CD4-positive, alpha-beta T cell treated with Interleukin-17A for 4 hours (primary cell): ENCODE measurements around the gene BMPR1B.

Experiments used
- DNase-seq: peaks from one replicate; pipeline ENCODE4 v3.0.0-alpha.2; 2020; ENCODE audit warnings: mixed read lengths

The BMPR1B gene

GRCh38 chr4:94968493-94968892, 210.7 kb downstream of the BMPR1B start:
- no peak for DNase-seq

- no peak for DNase-seq
These were observed 212.9 kb downstream of the BMPR1B start for GRCh38 chr4:94970650-94971049.

DNA sequence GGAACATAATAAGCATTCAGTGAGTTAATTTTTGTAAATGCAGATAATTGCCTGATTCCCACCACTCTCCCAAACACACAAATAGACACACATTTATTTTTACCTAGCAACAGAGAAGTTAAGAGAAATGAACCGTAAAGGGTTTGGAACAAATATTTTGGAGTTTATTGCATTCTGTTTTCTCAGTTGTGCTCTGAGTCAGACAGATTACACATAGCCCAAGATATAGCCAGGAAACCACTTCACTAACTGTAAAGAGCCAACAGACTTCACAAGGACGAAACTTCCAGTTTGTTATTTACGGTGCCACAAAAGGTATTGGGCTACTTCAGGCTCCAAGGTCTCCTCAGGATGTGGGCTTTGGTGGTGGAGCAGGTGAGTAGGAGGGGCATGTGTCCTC, 217.0 kb downstream of the BMPR1B start:
- no peak for DNase-seq

DNA sequence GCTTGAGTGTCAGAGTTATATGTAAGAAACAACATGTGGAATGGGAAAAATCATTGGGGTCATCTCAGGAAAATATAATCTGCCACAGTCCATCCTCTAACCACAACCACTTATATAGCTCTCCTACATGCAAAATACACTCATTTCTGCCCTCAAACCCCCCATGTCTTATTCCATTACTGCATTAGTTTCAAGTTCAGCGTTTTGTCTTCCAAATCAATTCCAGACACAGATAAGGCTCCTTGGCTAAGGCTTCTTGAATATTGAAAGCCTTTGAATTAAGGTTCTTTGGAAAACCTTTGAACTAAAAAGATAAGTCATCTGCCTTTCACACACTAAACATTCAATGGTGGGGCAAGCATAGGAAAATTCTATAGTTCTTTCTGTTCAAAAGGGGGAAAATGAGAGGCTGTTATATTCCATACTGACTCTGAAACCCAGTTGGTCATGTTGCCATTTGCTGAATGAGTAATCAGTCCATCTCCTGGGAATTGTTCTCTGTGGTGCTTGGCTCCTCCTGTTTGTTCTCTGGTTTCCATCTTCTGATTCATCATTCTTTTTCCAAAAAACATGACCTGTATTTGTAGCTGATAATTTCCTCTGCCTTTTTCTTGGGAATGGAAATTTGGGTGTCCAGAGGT, 218.7 kb downstream of the BMPR1B start:
- no peak for DNase-seq

DNA sequence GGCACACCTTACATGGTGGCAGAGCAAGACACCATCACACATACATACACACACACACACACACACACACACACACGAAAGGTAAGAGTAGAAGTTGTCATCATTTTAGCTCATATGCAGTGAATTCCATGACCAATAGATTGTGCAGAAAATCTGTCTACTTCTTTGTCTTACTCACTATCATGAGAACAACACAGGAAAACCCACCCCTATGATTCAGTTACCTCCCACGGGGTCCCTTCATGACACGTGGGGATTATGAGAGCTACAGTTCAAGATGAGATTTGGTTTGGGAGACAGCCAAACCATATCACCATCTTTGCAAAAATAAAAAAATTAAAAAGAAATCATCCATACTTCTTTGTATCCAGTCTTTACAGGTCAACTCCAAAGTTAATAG, 221.1 kb downstream of the BMPR1B start:
- no peak for DNase-seq

DNA sequence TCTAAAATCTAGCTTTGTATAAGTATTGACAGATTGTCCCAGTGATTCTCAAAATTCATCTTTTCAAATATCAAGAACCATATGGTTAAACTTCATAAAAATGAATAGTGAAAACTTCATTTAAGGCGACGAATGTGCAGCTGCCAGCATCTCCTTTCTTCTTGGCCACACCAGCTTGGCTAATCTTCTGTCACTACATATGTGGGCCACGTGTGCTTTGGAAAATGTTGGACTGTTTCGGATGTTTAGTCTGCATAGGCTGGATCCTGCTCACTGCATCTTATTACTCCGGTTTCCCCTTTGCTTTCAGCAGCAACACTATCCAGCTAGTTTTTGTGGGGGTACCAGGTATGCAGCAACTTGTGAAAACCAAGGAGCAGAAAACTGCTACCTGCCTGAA, 221.9 kb downstream of the BMPR1B start:
- no peak for DNase-seq

DNA sequence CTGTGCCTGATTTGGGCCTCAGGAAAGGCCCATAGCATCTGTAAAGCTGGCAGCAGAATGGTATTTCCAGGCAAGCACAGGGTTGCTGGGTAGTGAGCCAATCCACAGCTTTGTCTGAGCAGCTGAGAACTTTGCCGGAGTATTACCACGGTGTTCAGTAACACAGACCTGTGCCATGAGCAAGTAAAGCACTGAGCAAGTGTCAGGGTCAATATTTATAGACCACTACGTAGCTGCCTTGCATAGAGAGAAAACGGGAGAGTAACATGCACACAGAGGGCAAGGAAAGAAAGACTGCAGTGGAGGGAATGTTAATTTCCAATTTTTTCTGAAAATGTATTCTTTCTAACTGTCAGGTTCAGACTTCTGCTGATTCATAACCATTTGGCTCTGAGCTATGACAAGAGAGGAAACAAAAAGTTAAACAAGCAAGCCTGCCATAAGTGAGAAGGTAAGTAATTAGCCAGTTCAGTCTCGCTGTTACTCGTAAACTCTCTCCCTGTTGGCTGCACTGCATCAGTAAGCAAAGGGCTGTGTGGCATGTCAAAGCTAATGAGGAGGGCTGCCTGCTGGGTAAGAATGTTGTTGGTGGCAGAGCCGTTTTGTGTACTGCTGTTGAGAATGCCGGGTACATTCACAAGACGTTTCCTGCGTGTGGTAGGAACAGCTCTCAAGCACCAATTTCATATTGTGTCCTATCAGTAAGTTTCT, 238.1 kb downstream of the BMPR1B start:
- DNase-seq: no peak

- no peak for DNase-seq
These were observed 242.4 kb downstream of the BMPR1B start for GRCh38 chr4:95000076-95000648.

DNA sequence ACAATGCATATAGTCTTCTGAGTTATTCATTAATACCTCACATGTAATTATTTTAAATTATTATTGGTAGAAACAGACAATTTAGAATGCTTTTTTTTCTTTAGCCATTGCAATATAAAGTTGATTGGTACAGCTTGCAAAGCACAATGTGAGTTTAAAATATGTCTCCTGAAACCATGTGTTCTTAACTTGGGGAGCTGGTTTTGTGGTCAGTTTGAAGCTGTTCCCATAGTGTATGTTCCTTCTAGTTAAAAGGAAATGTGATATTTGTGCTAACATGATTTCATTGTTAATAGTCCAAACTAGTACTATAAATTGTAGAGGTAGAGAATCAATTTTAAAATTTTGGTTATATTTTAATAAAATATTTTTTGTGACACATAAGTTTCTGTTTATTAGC, 247.2 kb downstream of the BMPR1B start:
- DNase-seq: no peak

GRCh38 chr4:95007998-95008397, 250.2 kb downstream of the BMPR1B start:
- no peak for DNase-seq

- DNase-seq: no peak
These were observed 255.5 kb downstream of the BMPR1B start for GRCh38 chr4:95013236-95013635.

DNA sequence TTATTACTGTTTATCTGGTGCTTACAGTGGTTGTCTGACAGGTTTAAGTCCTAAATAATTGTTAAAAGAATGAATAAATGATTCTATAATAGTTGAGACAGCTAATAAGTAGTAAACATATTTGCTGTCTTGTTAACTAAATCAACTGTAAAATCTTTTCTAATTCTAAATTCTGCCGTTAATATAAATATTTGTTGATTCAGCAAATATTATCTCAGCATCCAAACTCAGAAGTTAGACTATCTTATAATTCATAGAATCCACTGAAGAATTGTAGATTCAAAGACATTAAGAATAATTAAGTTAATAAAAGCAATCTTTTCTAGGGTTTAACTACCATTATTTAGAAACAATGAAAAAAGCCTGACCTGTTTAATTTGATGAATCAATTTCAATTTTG, 256.3 kb downstream of the BMPR1B start:
- DNase-seq: no peak

DNA sequence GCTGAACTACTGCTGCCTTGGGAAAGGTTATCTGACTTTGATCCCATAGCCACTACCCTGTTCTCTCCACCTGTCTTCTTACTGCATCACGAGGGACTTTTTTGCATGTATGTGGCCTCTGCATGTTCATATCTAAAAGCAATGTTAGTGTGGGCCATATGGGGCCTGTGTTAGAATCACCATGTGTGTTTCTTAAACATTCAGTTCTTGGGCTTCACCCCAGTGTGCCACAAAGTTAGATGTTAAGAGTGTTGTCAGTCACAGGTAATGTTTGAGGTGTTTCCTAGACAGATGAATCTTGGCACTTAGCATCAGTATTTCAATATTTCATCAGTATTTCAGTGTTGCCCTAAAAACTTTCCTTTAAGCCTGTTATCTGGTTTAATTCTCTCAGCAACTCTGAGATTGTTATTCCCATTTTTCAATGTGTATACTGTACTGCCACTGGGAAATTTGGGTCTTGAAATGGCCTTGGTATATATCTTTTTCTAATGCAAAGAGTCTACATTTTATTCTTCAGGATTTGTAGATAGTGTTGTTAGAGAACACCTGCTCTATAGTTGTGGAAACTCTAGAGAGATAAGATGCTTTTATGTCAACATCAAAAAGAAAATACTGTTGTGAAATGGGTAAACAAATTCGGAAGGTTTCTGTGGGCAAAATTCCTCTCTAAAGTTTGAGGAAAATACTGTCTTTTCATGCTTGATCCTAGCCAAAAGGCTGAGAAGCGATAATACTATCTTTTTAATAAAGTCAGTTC, 259.7 kb downstream of the BMPR1B start:
- no peak for DNase-seq

GRCh38 chr4:95018785-95019184, 261.0 kb downstream of the BMPR1B start:
- no peak for DNase-seq

DNA sequence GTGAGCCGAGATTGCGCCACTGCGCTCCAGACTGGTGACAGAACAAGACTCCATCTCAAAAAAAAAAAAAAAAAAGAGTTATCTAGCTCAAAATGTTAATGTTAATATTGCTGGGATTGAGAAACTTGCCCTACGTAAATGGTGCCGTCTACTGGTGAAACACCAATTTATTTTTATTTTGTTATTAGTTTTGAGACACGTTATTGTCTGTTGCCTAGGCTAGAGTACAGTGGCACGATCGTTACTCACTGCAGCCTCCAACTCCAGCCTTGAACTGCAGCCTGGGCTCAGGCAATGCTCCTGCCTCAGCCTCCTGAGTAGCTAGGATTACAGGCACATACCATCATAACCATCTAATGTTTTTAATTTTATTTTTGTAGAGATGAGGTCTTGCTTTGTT, 262.8 kb downstream of the BMPR1B start:
- no peak for DNase-seq

DNA sequence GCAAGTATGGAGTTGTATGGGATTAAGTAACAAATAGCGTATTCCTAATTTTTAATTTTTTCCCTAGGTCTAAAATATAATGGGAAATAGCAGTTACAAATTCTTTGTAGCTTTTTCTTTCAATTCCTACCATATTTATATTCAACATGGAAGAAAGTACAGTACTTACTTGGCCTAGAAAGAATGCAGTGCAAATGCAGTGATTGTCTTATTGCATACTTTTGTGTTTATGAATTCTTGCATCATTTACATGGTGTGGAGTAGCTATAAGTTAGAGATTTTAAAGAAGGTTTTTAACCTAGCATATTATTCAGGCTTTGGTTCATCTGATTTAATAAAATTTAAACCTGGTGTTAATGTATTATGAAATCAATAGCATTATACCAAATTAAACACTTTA, 263.3 kb downstream of the BMPR1B start:
- DNase-seq: no peak

DNA sequence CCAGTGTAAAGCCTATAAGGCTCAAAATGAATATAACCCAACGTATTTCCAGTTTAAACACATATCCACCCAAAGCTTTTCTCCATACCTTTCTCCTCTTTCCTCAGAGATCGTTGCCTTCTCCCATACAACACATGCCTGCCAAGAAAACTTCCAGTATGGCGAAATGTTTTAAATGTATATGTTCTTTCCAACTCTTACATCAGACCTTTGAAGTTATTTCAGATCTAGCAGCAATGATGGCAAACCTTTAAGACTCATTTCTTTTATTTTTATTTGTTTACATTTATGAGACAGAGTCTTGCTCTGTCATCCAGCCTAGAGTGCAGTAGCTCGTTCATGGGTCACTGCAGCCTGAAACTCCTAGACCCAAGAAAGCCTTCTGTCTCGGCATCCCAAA, 265.4 kb downstream of the BMPR1B start:
- DNase-seq: no peak

DNA sequence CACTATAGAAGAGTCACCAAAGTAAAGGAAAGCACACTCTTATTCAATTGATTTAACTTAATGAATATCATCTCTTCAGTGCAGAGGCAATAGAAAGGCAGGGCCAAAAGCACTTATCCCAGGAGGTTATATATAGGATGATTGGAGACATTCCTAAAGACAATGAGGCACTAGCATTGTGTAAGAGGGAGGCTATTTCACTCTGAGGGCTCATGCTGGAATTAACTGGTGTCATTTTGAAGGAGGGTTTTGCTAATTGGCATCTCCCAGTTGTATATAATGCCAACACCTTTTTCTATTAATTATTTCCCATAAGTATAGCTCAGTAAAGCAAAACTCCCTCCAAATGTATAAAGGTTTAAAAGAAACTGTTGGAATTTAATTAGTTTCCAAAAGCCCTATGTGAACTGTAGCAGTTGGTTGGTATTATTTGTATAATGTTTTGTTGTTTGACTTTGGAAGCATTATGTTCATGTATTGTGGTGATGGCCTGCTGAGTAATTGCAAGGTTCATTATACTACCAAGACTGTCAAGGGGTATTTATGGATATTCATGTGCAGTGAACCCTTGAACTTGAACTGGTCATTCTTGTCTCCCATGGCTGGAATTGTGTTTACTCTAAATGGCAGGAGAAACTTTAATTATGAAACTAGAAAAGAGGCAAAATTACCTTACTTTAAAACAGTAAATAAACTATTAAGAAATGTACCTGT, 270.3 kb downstream of the BMPR1B start:
- DNase-seq: no peak

GRCh38 chr4:95038791-95039190, 281.0 kb downstream of the BMPR1B start:
- DNase-seq: no peak

DNA sequence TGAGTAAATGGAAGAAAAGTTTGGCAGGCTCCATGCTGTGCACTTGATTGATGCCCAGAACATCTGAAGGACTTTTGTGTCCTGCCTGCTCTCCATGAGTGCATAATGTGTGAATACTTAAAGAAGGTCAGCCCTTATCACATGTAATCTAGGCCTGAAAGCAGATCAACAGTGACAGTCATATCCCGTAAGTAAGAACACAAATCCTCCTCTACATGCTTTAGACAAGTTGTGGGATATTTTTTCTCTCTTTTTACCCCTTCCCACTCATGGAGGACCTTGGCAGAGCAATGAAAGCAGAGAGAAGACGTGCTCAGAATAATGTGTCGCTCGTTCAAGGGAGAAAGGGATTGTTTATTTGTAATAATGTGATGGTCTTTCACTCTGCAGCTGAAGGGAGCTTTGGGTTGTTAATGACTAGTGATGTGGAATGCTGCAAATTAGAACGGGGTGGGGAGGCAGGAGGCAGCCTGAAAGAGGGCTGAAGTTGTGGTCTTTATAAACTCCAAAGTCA, 286.6 kb downstream of the BMPR1B start:
- DNase-seq: no peak

DNA sequence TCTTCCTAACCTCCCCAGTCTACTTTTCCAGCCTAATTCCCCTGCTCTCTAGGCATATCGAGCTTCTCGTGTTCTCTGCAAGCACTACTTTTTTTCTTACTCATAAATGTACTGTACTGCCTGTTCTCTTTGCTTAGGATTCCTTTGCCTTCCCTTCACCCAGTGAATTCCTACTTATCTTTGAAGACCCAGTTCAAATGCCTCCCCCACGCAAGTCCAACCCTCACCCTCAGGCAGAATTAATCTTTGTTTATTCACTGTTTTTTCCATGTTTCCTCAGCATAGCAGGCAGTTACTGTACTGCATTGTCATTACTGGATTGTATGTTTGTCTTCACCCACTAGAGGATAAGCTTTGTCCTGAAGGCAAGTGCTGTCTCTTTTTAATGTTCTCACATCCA, 287.7 kb downstream of the BMPR1B start:
- DNase-seq: no peak

DNA sequence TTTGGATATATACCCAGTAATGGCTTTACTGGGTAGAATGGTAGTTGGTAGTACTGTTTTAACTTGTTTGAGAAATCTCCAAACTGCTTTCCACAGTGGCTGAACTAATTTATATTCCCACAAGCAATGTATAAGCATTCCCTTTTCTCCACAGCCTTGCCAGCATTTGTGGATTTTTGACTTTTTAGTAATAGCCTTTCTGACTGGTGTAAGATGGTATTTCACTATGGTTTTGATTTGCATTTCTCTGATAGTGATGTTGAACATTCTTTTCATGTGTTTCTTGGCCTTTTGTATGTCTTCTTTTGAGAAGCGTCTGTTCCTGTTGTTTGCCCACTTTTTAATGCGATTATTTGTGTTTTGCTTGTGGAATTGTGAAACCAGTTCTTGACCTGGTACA, 290.5 kb downstream of the BMPR1B start:
- DNase-seq: no peak
